SK-N-SH treated with all-trans-retinoic acid at 6 μM for 48 hours (cell line): Measurements from ENCODE around the gene DLX1.

Experiments used
- ATAC-seq: fragments of 200-7000 bp; cut with Tn5 transposase; 3 replicates; pipeline ENCODE4 v1.9.1; 2020; ENCODE audit warnings: mild to moderate bottlenecking, moderate library complexity
- ARNTL ChIP-seq: fragments of 450-650 bp; formaldehyde crosslinking; IDR thresholded peaks from 2 replicates; pipeline ENCODE4 v1.5.0; 2020; ENCODE audit warnings: low read depth, mild to moderate bottlenecking, moderate library complexity, borderline replicate concordance
- BACH2 ChIP-seq: fragments of 250-450 bp; sonication (Bioruptor Pico); IDR thresholded peaks from 2 replicates; pipeline ENCODE4 v1.9.0; 2021; ENCODE audit warnings: mild to moderate bottlenecking, borderline replicate concordance
- CREB5 ChIP-seq: fragments of 250-450 bp; sonication (Bioruptor Pico); IDR thresholded peaks from 2 replicates; pipeline ENCODE4 v1.5.1; 2020; ENCODE audit warnings: low read depth, mild to moderate bottlenecking, moderate library complexity
- CSDC2 ChIP-seq: fragments of 250-450 bp; sonication (Bioruptor Pico); IDR thresholded peaks from 2 replicates; pipeline ENCODE4 v1.5.0; 2020; ENCODE audit warnings: mild to moderate bottlenecking, moderate library complexity
- CSRNP3 ChIP-seq: fragments of 250-450 bp; sonication (Bioruptor Pico); IDR thresholded peaks from 2 replicates; pipeline ENCODE4 v1.5.1; 2021; ENCODE audit warnings: mild to moderate bottlenecking, moderate library complexity
- ESRRG ChIP-seq: fragments of 250-450 bp; sonication (Bioruptor Pico); IDR thresholded peaks from 2 replicates; pipeline ENCODE4 v1.6.1; 2021; ENCODE audit warnings: mild to moderate bottlenecking
- GLIS3 ChIP-seq: fragments of 250-450 bp; sonication (Bioruptor Pico); IDR thresholded peaks from 2 replicates; pipeline ENCODE4 v1.5.0; 2020; ENCODE audit warnings: mild to moderate bottlenecking, moderate library complexity
- ISL1 ChIP-seq: fragments of 250-450 bp; sonication (Bioruptor Pico); IDR thresholded peaks from 2 replicates; pipeline ENCODE4 v2.1.2; 2022; ENCODE audit warnings: mild to moderate bottlenecking, moderate library complexity
- PATZ1 ChIP-seq: fragments of 250-450 bp; sonication (Bioruptor Pico); IDR thresholded peaks from 2 replicates; pipeline ENCODE4 v1.8.0; 2020; ENCODE audit warnings: mild to moderate bottlenecking, moderate library complexity, borderline replicate concordance
- POU6F1 ChIP-seq: fragments of 250-450 bp; sonication (Bioruptor Pico); IDR thresholded peaks from 2 replicates; pipeline ENCODE4 v1.8.0; 2021; ENCODE audit warnings: low read depth, mild to moderate bottlenecking, moderate library complexity, borderline replicate concordance
- PPARA ChIP-seq: fragments of 250-450 bp; sonication (Bioruptor Pico); IDR thresholded peaks from 2 replicates; pipeline ENCODE4 v1.5.0; 2020; ENCODE audit warnings: mild to moderate bottlenecking, borderline replicate concordance
- RARB ChIP-seq: fragments of 250-450 bp; sonication (Bioruptor Pico); IDR thresholded peaks from 2 replicates; pipeline ENCODE4 v1.8.0; 2021; ENCODE audit warnings: mild to moderate bottlenecking, moderate library complexity
- SNAI2 ChIP-seq: fragments of 250-450 bp; sonication (Bioruptor Pico); IDR thresholded peaks from 2 replicates; pipeline ENCODE4 v1.5.0; 2020; ENCODE audit warnings: mild to moderate bottlenecking, moderate library complexity
- TCF4 ChIP-seq: fragments of 250-450 bp; sonication (Bioruptor Pico); IDR thresholded peaks from 2 replicates; pipeline ENCODE4 v1.8.0; 2021; ENCODE audit warnings: mild to moderate bottlenecking, moderate library complexity, borderline replicate concordance
- TOX ChIP-seq: fragments of 250-450 bp; sonication (Bioruptor Pico); IDR thresholded peaks from 2 replicates; pipeline ENCODE4 v1.8.0; 2021; ENCODE audit warnings: mild to moderate bottlenecking, moderate library complexity, borderline replicate concordance
- TSHZ2 ChIP-seq: fragments of 250-450 bp; sonication (Bioruptor Pico); IDR thresholded peaks from 2 replicates; pipeline ENCODE4 v1.5.0; 2020; ENCODE audit warnings: mild to moderate bottlenecking, moderate library complexity
- ZC3H10 ChIP-seq: fragments of 250-450 bp; sonication (Bioruptor Pico); IDR thresholded peaks from 2 replicates; pipeline ENCODE4 v1.5.1; 2021; ENCODE audit warnings: mild to moderate bottlenecking, moderate library complexity
- ZFP3 ChIP-seq: fragments of 250-450 bp; sonication (Bioruptor Pico); IDR thresholded peaks from 2 replicates; pipeline ENCODE4 v1.5.0; 2020; ENCODE audit warnings: mild to moderate bottlenecking, moderate library complexity
- ZFP30 ChIP-seq: fragments of 450-650 bp; formaldehyde crosslinking; IDR thresholded peaks from 2 replicates; pipeline ENCODE4 v1.5.0; 2022; ENCODE audit warnings: mild to moderate bottlenecking, moderate library complexity
- ZNF565 ChIP-seq: fragments of 450-650 bp; formaldehyde crosslinking; conservative IDR thresholded peaks from 2 replicates; pipeline ENCODE4 v1.5.0; 2020; ENCODE audit warnings: low read depth, mild to moderate bottlenecking, moderate library complexity
- ZNF70 ChIP-seq: fragments of 450-650 bp; formaldehyde crosslinking; IDR thresholded peaks from 2 replicates; pipeline ENCODE4 v1.5.0; 2020; ENCODE audit warnings: mild to moderate bottlenecking, moderate library complexity
- ZNF8 ChIP-seq: fragments of 450-650 bp; formaldehyde crosslinking; IDR thresholded peaks from 2 replicates; pipeline ENCODE4 v1.5.0; 2020; ENCODE audit warnings: mild to moderate bottlenecking, moderate library complexity

Gene DLX1

GRCh38 chr2:172072706-172073105, 12.6 kb upstream of the DLX1 start:
- TF ChIP-seq ZNF565 (CRISPR knock-in tag) (no peak), ZC3H10 (no peak), POU6F1 (no peak)
- ATAC-seq: no peak

GRCh38 chr2:172073518-172073917, 11.8 kb upstream of the DLX1 start:
- ATAC-seq: no peak
- no peak for TF ChIP-seq ZC3H10
- TF ChIP-seq CREB5 (CRISPR knock-in tag): no peak
- no peak for TF ChIP-seq ISL1 (CRISPR knock-in tag)
- TF ChIP-seq CSDC2 (CRISPR knock-in tag): no peak
- TF ChIP-seq TOX: no peak
- TF ChIP-seq POU6F1: no peak
- TF ChIP-seq ESRRG (CRISPR knock-in tag): no peak
- TF ChIP-seq TCF4: no peak
- TF ChIP-seq SNAI2 (CRISPR knock-in tag): no peak
- TF ChIP-seq PPARA (CRISPR knock-in tag): no peak
- TF ChIP-seq ARNTL (CRISPR knock-in tag): no peak
- no peak for TF ChIP-seq ZNF565 (CRISPR knock-in tag)
- TF ChIP-seq ZNF70: no peak
- no peak for TF ChIP-seq ZFP30
- TF ChIP-seq BACH2 (CRISPR knock-in tag): no peak
- no peak for TF ChIP-seq GLIS3 (CRISPR knock-in tag)

- ATAC-seq: no peak
Measured at GRCh38 chr2:172074254-172074653, 11.1 kb upstream of the DLX1 start.

More at GRCh38 chr2:172074254-172074653, 11.1 kb upstream of the DLX1 start:
- TF ChIP-seq POU6F1 (no peak), BACH2 (CRISPR knock-in tag) (no peak), CSRNP3 (CRISPR knock-in tag) (no peak), SNAI2 (CRISPR knock-in tag) (no peak), TOX (no peak), PATZ1 (no peak), ZC3H10 (no peak), ZNF8 (CRISPR knock-in tag) (no peak), CSDC2 (CRISPR knock-in tag) (no peak), TSHZ2 (CRISPR knock-in tag) (no peak), CREB5 (CRISPR knock-in tag) (no peak), PPARA (CRISPR knock-in tag) (no peak), ESRRG (CRISPR knock-in tag) (no peak), ZFP30 (no peak), TCF4 (no peak), RARB (CRISPR knock-in tag) (no peak), ZNF70 (no peak), ARNTL (CRISPR knock-in tag) (no peak), ZFP3 (no peak), ZNF565 (CRISPR knock-in tag) (no peak)
